Spleen (tissue), 7 donors: Measurements from ENCODE around the gene NPAS2.

ENCODE experiments used
- POLR2AphosphoS5 ChIP-seq, 3 donors: sonication (generic); formaldehyde crosslinking; IDR thresholded peaks; one replicate each; pipeline ENCODE4 v1.5.1; 2017; ENCODE audit warnings: antibody characterized with exemption in 3 of 3
- TF ChIP-seq, protein P1 (sequence below), 11 experiments: fragments of 200-600 bp in 7 of 11; fragments of 450-650 bp in 4 of 11; sonication (generic) in 4 of 11; IDR thresholded peaks in 8 of 11; conservative IDR thresholded peaks in 3 of 11; 1 replicate in 7 of 11; 2 replicates in 4 of 11; pipeline versions ENCODE4 v1.4.0 to v1.8.0; 2016 to 2021; ENCODE audit warnings: antibody characterized with exemption in 11 of 11, inconsistent platforms in 4 of 11, mild to moderate bottlenecking in 1 of 11
- donor health status: DM: no; HTN: no; CAD: no; lungs with moderate emphysema.
- donor health status: DM: no; HTN: no; CAD: no.
- donor health status: DM: no; HTN: no; CAD: no.

DNA sequence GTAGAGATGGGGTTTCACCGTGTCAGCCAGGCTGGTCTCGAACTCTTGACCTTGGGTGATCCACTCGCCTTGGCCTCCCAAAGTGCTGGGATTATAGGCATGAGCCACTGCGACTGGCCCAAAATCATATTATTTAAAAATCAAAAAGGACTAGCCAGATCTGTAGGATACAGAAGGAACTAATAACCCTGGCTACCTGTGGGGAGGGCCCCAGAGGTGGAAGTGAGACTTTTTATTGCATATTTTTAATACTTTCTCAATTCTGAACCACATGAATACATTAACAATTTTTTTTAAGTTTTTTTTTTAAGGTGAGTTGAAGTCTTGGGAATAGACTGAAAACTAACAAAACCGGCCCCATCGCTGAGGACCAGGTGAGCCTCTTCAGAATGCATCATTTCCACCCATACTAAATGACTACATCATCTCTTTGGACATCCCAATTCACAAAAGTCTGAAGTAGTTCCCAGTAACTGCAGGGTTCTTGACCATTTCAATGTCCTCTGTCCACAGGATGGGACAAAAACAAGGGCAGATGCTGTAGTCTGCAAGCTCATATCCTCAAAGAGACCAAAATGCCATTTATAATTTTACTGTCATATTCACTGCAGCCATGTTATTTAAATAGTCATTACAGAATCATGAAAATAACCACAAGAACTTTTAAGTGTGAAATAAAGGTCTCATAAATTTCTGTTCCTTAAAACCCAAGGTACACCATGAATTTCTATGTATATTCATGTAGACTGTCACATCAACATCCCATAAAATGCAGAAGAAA is 203.6 kb downstream of the NPAS2 start:
- TF ChIP-seq POLR2AphosphoS5 (IDR thresholded peaks at IDR 0.05) = no peak
- TF ChIP-seq, protein P1, sequence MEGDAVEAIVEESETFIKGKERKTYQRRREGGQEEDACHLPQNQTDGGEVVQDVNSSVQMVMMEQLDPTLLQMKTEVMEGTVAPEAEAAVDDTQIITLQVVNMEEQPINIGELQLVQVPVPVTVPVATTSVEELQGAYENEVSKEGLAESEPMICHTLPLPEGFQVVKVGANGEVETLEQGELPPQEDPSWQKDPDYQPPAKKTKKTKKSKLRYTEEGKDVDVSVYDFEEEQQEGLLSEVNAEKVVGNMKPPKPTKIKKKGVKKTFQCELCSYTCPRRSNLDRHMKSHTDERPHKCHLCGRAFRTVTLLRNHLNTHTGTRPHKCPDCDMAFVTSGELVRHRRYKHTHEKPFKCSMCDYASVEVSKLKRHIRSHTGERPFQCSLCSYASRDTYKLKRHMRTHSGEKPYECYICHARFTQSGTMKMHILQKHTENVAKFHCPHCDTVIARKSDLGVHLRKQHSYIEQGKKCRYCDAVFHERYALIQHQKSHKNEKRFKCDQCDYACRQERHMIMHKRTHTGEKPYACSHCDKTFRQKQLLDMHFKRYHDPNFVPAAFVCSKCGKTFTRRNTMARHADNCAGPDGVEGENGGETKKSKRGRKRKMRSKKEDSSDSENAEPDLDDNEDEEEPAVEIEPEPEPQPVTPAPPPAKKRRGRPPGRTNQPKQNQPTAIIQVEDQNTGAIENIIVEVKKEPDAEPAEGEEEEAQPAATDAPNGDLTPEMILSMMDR (IDR thresholded peaks at IDR 0.05 in 8 of 11, conservative IDR thresholded peaks at IDR 0.05 in 3 of 11) = no peak
